ENCODE measurements around the gene MTCL3.

Gene MTCL3

GRCh38 chr6:127457456-127458064, 61.6 kb downstream of the MTCL3 start:
- no peaks in the 10 kb centered on the region; the same call in 1 of the 2 replicates for H3K4me1 ChIP-seq (ENCODE audit: insufficient read depth, low read length)
- no peaks in the 10 kb centered on the region for H4K20me1 ChIP-seq (ENCODE audit: control insufficient read depth, insufficient read depth, insufficient read length)
- H2BK15ac ChIP-seq (ENCODE audit: low read depth, low read length) = no peak overlapping the region
- H3K9ac ChIP-seq (ENCODE audit: extremely low read depth, insufficient read length, low read length) = no peak overlapping the region
- peaks cover 31 to 33% of the 10 kb centered on the region in 2 experiments for H3K4me1 Mint-ChIP-seq
- no peak overlapping the region for H3K18ac ChIP-seq (ENCODE audit: insufficient read length, low read depth, low read length)
- H3K27ac Mint-ChIP-seq = peak overlapping the region; percentile 36 to 70 (median 37); a peak in 3 of 7 replicates
- no peak overlapping the region for H2BK5ac ChIP-seq (ENCODE audit: insufficient read length, low read length)
- H4K91ac ChIP-seq (ENCODE audit: insufficient read length, low read depth, low read length) = no peak overlapping the region
- no peak overlapping the region for H3K14ac ChIP-seq (ENCODE audit: insufficient read depth, low read length)
- H2BK120ac ChIP-seq (ENCODE audit: low read depth, low read length, poor library complexity, severe bottlenecking) = no peak overlapping the region
- no peak overlapping the region for H3K56ac ChIP-seq (ENCODE audit: insufficient read length, low read depth, low read length)
- no peak overlapping the region for H2BK20ac ChIP-seq (ENCODE audit: low read depth, low read length, poor library complexity, severe bottlenecking)
- no peak overlapping the region for H3K23ac ChIP-seq (ENCODE audit: insufficient read length, low read depth, low read length)
- no peaks in the 10 kb centered on the region for H3K23me2 ChIP-seq (ENCODE audit: insufficient read length, low read depth, low read length, poor library complexity, severe bottlenecking)
- H3K79me1 ChIP-seq (ENCODE audit: insufficient read depth, low read depth, low read length, poor library complexity, severe bottlenecking) = no peaks in the 10 kb centered on the region
- peak overlapping the region; percentile 44 for H3K4me2 ChIP-seq (ENCODE audit: insufficient read depth, insufficient read length, low read length)
- H2AK5ac ChIP-seq (ENCODE audit: insufficient read length, low read length) = no peak overlapping the region
- H3K79me2 ChIP-seq (ENCODE audit: insufficient read depth, low read length) = no peaks in the 10 kb centered on the region
- no peaks in the 10 kb centered on the region for H3K27me3 ChIP-seq (ENCODE audit: insufficient read depth, low read length)
- H3K4ac ChIP-seq (ENCODE audit: low read depth, low read length) = no peak overlapping the region
- no peaks in the 10 kb centered on the region for H3K27me3 Mint-ChIP-seq (ENCODE audit: low read depth)
- H3K9me3 Mint-ChIP-seq = no peaks in the 10 kb centered on the region
- no peaks in the 10 kb centered on the region for H3K9me3 ChIP-seq (ENCODE audit: control insufficient read depth, low read depth, low read length)
- no peak for DNase-seq
- no peak overlapping the region for H4K5ac ChIP-seq (ENCODE audit: insufficient read length, low read depth, low read length)
- H2BK12ac ChIP-seq (ENCODE audit: insufficient read length, low read depth, low read length) = peak overlapping the region; percentile 45
- no peak overlapping the region for H2AFZ ChIP-seq (ENCODE audit: low read length)
- TF ChIP-seq, protein P1, sequence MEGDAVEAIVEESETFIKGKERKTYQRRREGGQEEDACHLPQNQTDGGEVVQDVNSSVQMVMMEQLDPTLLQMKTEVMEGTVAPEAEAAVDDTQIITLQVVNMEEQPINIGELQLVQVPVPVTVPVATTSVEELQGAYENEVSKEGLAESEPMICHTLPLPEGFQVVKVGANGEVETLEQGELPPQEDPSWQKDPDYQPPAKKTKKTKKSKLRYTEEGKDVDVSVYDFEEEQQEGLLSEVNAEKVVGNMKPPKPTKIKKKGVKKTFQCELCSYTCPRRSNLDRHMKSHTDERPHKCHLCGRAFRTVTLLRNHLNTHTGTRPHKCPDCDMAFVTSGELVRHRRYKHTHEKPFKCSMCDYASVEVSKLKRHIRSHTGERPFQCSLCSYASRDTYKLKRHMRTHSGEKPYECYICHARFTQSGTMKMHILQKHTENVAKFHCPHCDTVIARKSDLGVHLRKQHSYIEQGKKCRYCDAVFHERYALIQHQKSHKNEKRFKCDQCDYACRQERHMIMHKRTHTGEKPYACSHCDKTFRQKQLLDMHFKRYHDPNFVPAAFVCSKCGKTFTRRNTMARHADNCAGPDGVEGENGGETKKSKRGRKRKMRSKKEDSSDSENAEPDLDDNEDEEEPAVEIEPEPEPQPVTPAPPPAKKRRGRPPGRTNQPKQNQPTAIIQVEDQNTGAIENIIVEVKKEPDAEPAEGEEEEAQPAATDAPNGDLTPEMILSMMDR (conservative IDR thresholded peaks at IDR 0.05) = no peak
- H4K8ac ChIP-seq (replicated peaks; ENCODE audit: insufficient read length, low read depth, low read length) = no peak overlapping the region
- H3K4me3 Mint-ChIP-seq = peak overlapping the region in 1 of 2 experiments; percentile 59; a peak in 2 of 5 replicates
- H3K27ac ChIP-seq (ENCODE audit: insufficient read length, low read depth, low read length) = no peak overlapping the region
- H3T11ph ChIP-seq (ENCODE audit: low read length) = no peak overlapping the region
- H3K36me3 Mint-ChIP-seq (ENCODE audit: insufficient read depth in 1 of 3, low read depth in 3 of 3) = no peaks in the 10 kb centered on the region; a peak in 2 of 7 replicates
- WGBS (ENCODE audit: extremely low coverage, insufficient read length, low lambda C conversion rate) = no CpG with 5 or more reads among the region's 3 CpGs

Measured in H9 (cell line).